HepG2 (cell line): ENCODE results near the gene PDE3B. TPM values are rescaled to one million over a fixed set of nuclear protein-coding genes. Genes with fewer than 3 reads are reported as not detected.

ENCODE experiments used
- ATAD3A ChIP-seq: sonication (generic); formaldehyde crosslinking; IDR thresholded peaks from 2 replicates; pipeline ENCODE4 v1.4.0; 2020; ENCODE audit warnings: missing genetic modification reagents
- CREM ChIP-seq, 2 experiments: sonication (generic) in 1 of 2; formaldehyde crosslinking in 1 of 2; IDR thresholded peaks; 2 replicates each; pipeline versions ENCODE4 v1.4.0 to v1.6.1; 2016 to 2020; ENCODE audit warnings: antibody characterized with exemption in 1 of 2, mild to moderate bottlenecking in 1 of 2, missing genetic modification reagents in 1 of 2
- JUN ChIP-seq: sonication (generic); formaldehyde crosslinking; IDR thresholded peaks from 2 replicates; pipeline ENCODE4 v1.4.0; 2020; ENCODE audit warnings: mild to moderate bottlenecking, missing genetic modification reagents
- polyA plus RNA-seq, 8 experiments: library from polyadenylated mRNA; depleted of rRNA in 3 of 8; stranded (reverse) in 7 of 8; unstranded in 1 of 8; fragments of >200 nt; fragmentation: Illumina TruSeq in 4 of 8; extraction: Trizol in 4 of 8; gene quantifications; 2 replicates each; pipeline versions ENCODE4 v1.2.1 to v1.2.3, GENCODE V29; 2011 to 2016; ENCODE audit warnings: low read depth in 4 of 8, missing spikeins in 1 of 8, mixed read lengths in 1 of 8; ENCODE audit not compliant: insufficient read depth in 1 of 8
- total RNA-seq, 5 experiments: library from RNA; depleted of rRNA; stranded (reverse); fragments of >200 nt; fragmentation: Illumina TruSeq; extraction: Trizol; gene quantifications; 2 replicates each; pipeline ENCODE4 v1.2.3, GENCODE V29; 2016; ENCODE audit warnings: low read depth in 1 of 5
- TF ChIP-seq, protein P1 (sequence below): sonication (generic); formaldehyde crosslinking; IDR thresholded peaks from 2 replicates; pipeline ENCODE4 v1.9.0; 2021; ENCODE audit warnings: mild to moderate bottlenecking, missing genetic modification reagents
- TF ChIP-seq, protein P2 (sequence below): sonication (generic); formaldehyde crosslinking; IDR thresholded peaks from 2 replicates; pipeline ENCODE4 v1.4.0; 2020; ENCODE audit warnings: missing genetic modification reagents

PDE3B gene
- total and polyA plus RNA-seq, 2 of the 13 experiments (the other 11 are each of a cell fraction or from before 2014, with no cell fraction given) = 14.1 to 26.5 TPM

DNA sequence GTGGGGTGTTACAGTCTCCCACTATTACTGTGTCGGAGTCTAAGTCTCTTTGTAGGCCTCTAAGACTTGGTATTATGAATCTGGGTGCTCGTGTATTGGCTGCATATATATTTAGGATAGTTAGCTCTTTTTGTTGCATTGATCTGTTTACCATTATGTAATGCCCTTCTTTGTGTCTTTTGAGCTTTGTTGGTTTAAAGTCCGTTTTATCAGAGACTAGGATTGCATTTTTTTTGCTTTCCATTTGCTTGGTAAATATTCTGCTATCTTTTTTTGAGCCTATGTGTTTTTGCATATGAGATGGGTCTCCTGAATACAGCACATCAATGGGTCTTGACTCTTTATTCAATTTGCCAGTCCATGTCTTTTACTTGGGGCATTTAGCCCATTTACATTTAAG lies 97.6 kb downstream of the PDE3B start (continued):
- TF ChIP-seq, protein P1, sequence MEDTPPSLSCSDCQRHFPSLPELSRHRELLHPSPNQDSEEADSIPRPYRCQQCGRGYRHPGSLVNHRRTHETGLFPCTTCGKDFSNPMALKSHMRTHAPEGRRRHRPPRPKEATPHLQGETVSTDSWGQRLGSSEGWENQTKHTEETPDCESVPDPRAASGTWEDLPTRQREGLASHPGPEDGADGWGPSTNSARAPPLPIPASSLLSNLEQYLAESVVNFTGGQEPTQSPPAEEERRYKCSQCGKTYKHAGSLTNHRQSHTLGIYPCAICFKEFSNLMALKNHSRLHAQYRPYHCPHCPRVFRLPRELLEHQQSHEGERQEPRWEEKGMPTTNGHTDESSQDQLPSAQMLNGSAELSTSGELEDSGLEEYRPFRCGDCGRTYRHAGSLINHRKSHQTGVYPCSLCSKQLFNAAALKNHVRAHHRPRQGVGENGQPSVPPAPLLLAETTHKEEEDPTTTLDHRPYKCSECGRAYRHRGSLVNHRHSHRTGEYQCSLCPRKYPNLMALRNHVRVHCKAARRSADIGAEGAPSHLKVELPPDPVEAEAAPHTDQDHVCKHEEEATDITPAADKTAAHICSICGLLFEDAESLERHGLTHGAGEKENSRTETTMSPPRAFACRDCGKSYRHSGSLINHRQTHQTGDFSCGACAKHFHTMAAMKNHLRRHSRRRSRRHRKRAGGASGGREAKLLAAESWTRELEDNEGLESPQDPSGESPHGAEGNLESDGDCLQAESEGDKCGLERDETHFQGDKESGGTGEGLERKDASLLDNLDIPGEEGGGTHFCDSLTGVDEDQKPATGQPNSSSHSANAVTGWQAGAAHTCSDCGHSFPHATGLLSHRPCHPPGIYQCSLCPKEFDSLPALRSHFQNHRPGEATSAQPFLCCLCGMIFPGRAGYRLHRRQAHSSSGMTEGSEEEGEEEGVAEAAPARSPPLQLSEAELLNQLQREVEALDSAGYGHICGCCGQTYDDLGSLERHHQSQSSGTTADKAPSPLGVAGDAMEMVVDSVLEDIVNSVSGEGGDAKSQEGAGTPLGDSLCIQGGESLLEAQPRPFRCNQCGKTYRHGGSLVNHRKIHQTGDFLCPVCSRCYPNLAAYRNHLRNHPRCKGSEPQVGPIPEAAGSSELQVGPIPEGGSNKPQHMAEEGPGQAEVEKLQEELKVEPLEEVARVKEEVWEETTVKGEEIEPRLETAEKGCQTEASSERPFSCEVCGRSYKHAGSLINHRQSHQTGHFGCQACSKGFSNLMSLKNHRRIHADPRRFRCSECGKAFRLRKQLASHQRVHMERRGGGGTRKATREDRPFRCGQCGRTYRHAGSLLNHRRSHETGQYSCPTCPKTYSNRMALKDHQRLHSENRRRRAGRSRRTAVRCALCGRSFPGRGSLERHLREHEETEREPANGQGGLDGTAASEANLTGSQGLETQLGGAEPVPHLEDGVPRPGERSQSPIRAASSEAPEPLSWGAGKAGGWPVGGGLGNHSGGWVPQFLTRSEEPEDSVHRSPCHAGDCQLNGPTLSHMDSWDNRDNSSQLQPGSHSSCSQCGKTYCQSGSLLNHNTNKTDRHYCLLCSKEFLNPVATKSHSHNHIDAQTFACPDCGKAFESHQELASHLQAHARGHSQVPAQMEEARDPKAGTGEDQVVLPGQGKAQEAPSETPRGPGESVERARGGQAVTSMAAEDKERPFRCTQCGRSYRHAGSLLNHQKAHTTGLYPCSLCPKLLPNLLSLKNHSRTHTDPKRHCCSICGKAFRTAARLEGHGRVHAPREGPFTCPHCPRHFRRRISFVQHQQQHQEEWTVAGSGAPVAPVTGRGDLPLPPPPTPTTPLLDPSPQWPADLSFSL (CRISPR knock-in tag) = no peak
- peak; percentile 53; the same call in 1 of the 2 replicates for TF ChIP-seq CREM (IDR thresholded peaks at IDR 0.05)
- TF ChIP-seq CREM (CRISPR knock-in tag; IDR thresholded peaks at IDR 0.05) = no peak
- TF ChIP-seq, protein P2, sequence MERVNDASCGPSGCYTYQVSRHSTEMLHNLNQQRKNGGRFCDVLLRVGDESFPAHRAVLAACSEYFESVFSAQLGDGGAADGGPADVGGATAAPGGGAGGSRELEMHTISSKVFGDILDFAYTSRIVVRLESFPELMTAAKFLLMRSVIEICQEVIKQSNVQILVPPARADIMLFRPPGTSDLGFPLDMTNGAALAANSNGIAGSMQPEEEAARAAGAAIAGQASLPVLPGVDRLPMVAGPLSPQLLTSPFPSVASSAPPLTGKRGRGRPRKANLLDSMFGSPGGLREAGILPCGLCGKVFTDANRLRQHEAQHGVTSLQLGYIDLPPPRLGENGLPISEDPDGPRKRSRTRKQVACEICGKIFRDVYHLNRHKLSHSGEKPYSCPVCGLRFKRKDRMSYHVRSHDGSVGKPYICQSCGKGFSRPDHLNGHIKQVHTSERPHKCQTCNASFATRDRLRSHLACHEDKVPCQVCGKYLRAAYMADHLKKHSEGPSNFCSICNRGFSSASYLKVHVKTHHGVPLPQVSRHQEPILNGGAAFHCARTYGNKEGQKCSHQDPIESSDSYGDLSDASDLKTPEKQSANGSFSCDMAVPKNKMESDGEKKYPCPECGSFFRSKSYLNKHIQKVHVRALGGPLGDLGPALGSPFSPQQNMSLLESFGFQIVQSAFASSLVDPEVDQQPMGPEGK (CRISPR knock-in tag) = no peak; the same call in 1 of the 2 replicates
- TF ChIP-seq ATAD3A (CRISPR knock-in tag) = no peak
- TF ChIP-seq JUN = no peak
